Right atrium auricular region (tissue), 2 donors: ENCODE measurements around the gene RIMKLB. TPM values are rescaled to one million over a fixed set of nuclear protein-coding genes. Genes with fewer than 3 reads are reported as not detected.

Source experiments
- DNase-seq: peaks from one replicate; pipeline ENCODE4 v3.0.0-alpha.2; 2019; ENCODE audit warnings: low spot score
- H3K27ac ChIP-seq, 2 donors: fragments of 200-600 bp; sonication (generic); 1 replicate in 1 of 2; 2 replicates in 1 of 2; pipeline ENCODE4 v1.5.1; 2016 to 2019
- H3K27me3 ChIP-seq, 2 donors: fragments of 200-600 bp; sonication (generic); one replicate each; pipeline versions ENCODE4 v1.5.1 to v1.6.0; 2017 to 2019
- H3K36me3 ChIP-seq: fragments of 200-600 bp; sonication (generic); one replicate; pipeline ENCODE4 v1.5.1; 2016
- H3K4me1 ChIP-seq, 2 donors: fragments of 200-600 bp; sonication (generic); one replicate each; pipeline versions ENCODE4 v1.5.1 to v1.6.0; 2017 to 2019
- H3K4me3 ChIP-seq, 2 donors: fragments of 200-600 bp; sonication (generic); 1 replicate in 1 of 2; 2 replicates in 1 of 2; pipeline ENCODE4 v1.5.1; 2017 to 2019; ENCODE audit warnings: mild to moderate bottlenecking in 1 of 2, moderate library complexity in 1 of 2
- H3K9me3 ChIP-seq, 2 donors: fragments of 200-600 bp; sonication (generic); one replicate each; pipeline ENCODE4 v1.5.1; 2019
- total RNA-seq, 2 donors: library from RNA; depleted of rRNA; stranded (reverse); fragments of >200 nt; gene quantifications; one replicate each; pipeline ENCODE4 v1.1.0, GENCODE V29; 2016
- TF ChIP-seq, protein P1 (sequence below), 2 donors: fragments of 200-600 bp; sonication (generic); IDR thresholded peaks; one replicate each; pipeline ENCODE4 v1.5.1; 2019; ENCODE audit warnings: antibody characterized with exemption in 2 of 2

Gene RIMKLB, protein sequence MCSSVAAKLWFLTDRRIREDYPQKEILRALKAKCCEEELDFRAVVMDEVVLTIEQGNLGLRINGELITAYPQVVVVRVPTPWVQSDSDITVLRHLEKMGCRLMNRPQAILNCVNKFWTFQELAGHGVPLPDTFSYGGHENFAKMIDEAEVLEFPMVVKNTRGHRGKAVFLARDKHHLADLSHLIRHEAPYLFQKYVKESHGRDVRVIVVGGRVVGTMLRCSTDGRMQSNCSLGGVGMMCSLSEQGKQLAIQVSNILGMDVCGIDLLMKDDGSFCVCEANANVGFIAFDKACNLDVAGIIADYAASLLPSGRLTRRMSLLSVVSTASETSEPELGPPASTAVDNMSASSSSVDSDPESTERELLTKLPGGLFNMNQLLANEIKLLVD
- 10 to 100 TPM in 1 of 2 donors, 1 to 10 TPM in 1; 9.7 to 10.7 TPM for total RNA-seq

DNA sequence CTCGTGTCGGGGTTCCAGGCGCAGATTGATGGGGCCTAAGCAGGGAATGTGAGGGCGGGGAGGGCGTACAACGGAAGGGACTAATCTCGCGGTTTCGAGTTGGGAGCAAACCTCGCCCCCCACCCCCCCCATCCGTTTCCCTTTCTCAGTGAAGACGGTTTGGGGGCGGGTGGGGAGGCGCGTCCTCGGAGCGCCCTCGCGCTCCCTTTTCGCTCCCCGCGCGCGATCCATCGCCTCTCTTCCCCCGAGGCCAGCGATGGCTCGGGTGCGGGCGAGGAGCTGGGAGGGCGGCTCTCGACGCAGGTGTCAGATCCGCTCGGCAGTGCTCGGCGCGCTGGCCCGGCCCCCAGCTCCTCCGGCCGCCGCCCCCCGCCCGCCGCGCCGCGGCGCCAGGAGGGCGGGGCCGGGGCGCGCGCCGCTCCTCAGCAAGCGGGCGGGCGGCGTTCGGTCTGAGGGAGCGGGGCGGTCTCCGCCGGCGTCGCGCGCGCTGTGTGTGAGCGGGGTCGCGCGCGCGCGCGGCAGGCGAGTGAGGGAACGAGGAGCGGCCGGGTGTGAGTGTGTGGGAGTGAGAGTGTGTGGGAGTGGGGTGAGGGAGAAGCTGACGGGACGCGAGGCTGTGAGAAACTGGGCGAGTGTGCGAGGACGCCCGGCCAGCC, at the start of gene RIMKLB:
Gene RIMKLB (plus strand): TSS at position 516 of the 656 bp plus-strand sequence. CDS start 15,876 bp downstream, outside the sequence.
- Histone ChIP-seq H3K36me3 (no peaks in the 10 kb centered on the region), H3K9me3 (no peaks in the 10 kb centered on the region), H3K4me1 (peaks cover 0 to 41% of the 10 kb centered on the region in 2 donors), H3K27ac (peak within 1 kb of the TSS; percentile 94 to 96), H3K27me3 (no peaks in the 10 kb centered on the region), H3K4me3 (peak within 1 kb of the TSS; percentile 73 to 99)
- peak; percentile 78 for DNase-seq
- TF ChIP-seq, protein P1, sequence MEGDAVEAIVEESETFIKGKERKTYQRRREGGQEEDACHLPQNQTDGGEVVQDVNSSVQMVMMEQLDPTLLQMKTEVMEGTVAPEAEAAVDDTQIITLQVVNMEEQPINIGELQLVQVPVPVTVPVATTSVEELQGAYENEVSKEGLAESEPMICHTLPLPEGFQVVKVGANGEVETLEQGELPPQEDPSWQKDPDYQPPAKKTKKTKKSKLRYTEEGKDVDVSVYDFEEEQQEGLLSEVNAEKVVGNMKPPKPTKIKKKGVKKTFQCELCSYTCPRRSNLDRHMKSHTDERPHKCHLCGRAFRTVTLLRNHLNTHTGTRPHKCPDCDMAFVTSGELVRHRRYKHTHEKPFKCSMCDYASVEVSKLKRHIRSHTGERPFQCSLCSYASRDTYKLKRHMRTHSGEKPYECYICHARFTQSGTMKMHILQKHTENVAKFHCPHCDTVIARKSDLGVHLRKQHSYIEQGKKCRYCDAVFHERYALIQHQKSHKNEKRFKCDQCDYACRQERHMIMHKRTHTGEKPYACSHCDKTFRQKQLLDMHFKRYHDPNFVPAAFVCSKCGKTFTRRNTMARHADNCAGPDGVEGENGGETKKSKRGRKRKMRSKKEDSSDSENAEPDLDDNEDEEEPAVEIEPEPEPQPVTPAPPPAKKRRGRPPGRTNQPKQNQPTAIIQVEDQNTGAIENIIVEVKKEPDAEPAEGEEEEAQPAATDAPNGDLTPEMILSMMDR (IDR thresholded peaks at IDR 0.05): no peak

DNA sequence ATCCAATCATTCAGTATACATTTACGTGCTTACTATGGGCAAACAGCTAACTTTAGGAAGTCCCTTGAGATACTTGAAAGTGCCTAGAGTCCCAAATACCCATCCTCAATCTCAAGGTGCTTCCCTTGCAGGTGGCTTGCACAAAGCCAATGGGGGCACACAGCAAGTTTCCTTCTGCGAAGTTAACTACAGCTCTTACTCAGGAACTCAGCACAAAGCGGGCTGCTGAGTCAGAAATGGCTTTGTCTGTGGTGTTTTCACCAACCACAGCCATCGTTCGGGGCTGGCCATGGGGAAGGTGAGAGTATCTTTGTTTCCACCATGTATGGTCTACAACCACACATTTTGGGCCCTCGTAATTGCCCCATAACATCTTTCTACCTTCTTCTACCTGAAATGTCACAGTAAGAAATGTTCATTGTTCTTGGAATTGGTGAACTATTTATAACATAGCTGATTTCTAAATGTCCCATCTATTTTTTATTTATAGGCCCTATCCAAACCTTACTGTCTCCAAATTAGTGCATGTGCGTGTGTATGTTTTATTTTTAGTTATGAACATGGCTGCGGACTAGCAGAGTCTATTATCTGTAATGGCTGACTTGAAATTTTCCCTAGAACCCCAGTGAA, 49.1 kb upstream of the RIMKLB start:
- Histone ChIP-seq H3K4me3 (no peak overlapping the region), H3K27ac (no peak overlapping the region), H3K36me3 (peaks cover 5% of the 10 kb centered on the region), H3K9me3 (no peaks in the 10 kb centered on the region), H3K4me1 (no peaks in the 10 kb centered on the region), H3K27me3 (no peaks in the 10 kb centered on the region)
- TF ChIP-seq, protein P1 (IDR thresholded peaks at IDR 0.05): no peak
- no peak for DNase-seq

DNA sequence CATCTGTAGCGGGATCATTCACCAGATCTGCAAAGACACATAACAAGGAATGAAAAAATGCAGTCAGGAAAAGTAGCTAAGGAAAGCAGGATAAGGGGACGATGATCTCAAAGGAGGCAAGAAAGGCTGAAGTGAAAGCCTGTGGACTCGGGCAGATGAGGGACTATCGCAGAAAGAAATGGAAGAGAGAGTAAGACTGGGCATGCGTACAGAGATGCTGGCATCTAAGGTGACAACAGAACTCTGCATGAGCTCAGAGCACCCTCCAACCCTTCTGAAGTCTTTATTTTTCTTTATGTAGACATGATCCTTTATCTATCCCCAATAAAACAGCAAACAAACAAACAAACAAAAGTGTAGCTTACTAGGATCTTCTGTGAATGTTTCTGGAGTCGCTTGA, 42.4 kb upstream of the RIMKLB start:
- H3K27ac ChIP-seq: no peak overlapping the region
- H3K36me3 ChIP-seq: no peaks in the 10 kb centered on the region
- TF ChIP-seq, protein P1 (IDR thresholded peaks at IDR 0.05): no peak
- H3K9me3 ChIP-seq: no peaks in the 10 kb centered on the region
- no peak overlapping the region for H3K4me3 ChIP-seq
- no peaks in the 10 kb centered on the region for H3K27me3 ChIP-seq
- H3K4me1 ChIP-seq: no peaks in the 10 kb centered on the region
- no peak for DNase-seq

DNA sequence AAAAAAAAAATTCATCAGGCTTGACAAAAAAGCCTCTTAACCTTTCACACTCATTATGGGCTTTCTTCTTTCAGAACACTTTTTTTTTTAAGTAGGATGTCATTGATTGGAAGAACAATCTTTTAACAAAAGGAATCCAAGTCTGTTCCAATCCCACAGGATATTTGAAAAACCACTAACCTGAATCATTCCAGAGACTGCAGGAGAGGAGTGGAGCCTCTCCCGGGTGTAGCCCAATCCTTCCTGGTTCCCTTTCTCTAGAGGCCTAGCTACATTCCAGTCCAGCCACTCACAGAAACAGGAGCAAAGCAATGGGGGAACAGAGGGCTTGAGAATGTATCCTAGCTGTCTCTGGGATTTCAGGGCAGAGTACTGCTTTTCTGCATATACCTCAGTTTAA, 39.4 kb upstream of the RIMKLB start:
- DNase-seq: no peak
- no peak overlapping the region for H3K27ac ChIP-seq
- H3K4me3 ChIP-seq: no peak overlapping the region
- no peaks in the 10 kb centered on the region for H3K27me3 ChIP-seq
- H3K9me3 ChIP-seq: no peaks in the 10 kb centered on the region
- H3K36me3 ChIP-seq: no peaks in the 10 kb centered on the region
- TF ChIP-seq, protein P1 (IDR thresholded peaks at IDR 0.05): no peak
- no peaks in the 10 kb centered on the region for H3K4me1 ChIP-seq

DNA sequence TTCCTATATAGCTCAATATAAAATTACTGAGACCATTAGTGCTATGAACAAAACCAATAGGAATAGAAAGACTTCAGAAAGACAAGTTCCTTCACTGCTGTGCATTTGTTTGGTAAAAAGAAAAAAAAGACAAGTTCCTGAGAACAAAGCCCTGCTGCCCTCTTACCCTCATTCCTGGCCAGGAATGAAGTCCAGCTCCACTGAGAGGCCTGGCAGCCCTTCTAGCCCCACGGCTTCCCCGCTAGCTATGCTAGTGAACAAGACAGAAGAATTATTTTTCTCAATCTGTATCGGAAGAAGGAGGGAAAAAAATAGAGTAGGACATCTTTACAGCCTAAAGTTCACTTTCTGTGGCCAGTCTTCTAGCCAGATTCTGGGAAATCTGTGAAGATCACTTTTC, 36.8 kb upstream of the RIMKLB start:
- H3K4me3 ChIP-seq: peak overlapping the region; percentile 23 to 35
- no peaks in the 10 kb centered on the region for H3K9me3 ChIP-seq
- TF ChIP-seq, protein P1 (IDR thresholded peaks at IDR 0.05): no peak
- DNase-seq: no peak
- H3K4me1 ChIP-seq: no peaks in the 10 kb centered on the region
- H3K27me3 ChIP-seq: no peaks in the 10 kb centered on the region
- peak overlapping the region in 1 of 2 donors; percentile 79 for H3K27ac ChIP-seq
- H3K36me3 ChIP-seq: no peaks in the 10 kb centered on the region
